GM12801 (cell line): Measurements from ENCODE around the gene FAM174C.

Source experiments
- CTCF ChIP-seq: IDR thresholded peaks from one replicate; pipeline ENCODE4 v1.5.1; 2011; ENCODE audit warnings: control low read depth; ENCODE audit not compliant: insufficient read length; ENCODE audit errors: extremely low read depth

Gene FAM174C

GRCh38 chr19:1287354-1288225 lies 12.3 kb downstream of the FAM174C start:
- no peak for TF ChIP-seq CTCF

GRCh38 chr19:1288226-1288612 lies 12.9 kb downstream of the FAM174C start:
- TF ChIP-seq CTCF = no peak

GRCh38 chr19:1288833-1289685 lies 13.7 kb downstream of the FAM174C start:
- TF ChIP-seq CTCF = no peak

GRCh38 chr19:1289686-1290025 lies 14.3 kb downstream of the FAM174C start:
- no peak for TF ChIP-seq CTCF

- TF ChIP-seq CTCF = no peak
Observed at GRCh38 chr19:1290196-1290702, 14.9 kb downstream of the FAM174C start.

- no peak for TF ChIP-seq CTCF
Observed at GRCh38 chr19:1290703-1291651, 15.6 kb downstream of the FAM174C start.
